ENCODE measurements around the gene TVP23C. TPM values are rescaled to one million over a fixed set of nuclear protein-coding genes. Genes with fewer than 3 reads are reported as not detected.

The TVP23C gene
- polyA plus RNA-seq, 1 donor from 2014 or later, result 2.9 TPM

GRCh38 chr17:15492791-15493692, 70.2 kb downstream of the TVP23C start:
- Mint-ChIP-seq H3K36me3 (peaks cover 2% of the 10 kb centered on the region), H3K4me3 (no peak overlapping the region), H3K4me1 (no peaks in the 10 kb centered on the region), H3K9me3 (no peaks in the 10 kb centered on the region), H3K27me3 (no peaks in the 10 kb centered on the region), H3K27ac (no peak overlapping the region)

- Mint-ChIP-seq H3K27me3 (no peaks in the 10 kb centered on the region), H3K4me3 (no peak overlapping the region), H3K4me1 (no peaks in the 10 kb centered on the region), H3K27ac (no peak overlapping the region), H3K9me3 (no peaks in the 10 kb centered on the region), H3K36me3 (peaks cover 6% of the 10 kb centered on the region)
These were observed 71.1 kb downstream of the TVP23C start for GRCh38 chr17:15492186-15492585.

- Mint-ChIP-seq H3K4me3 (no peak overlapping the region), H3K9me3 (no peaks in the 10 kb centered on the region), H3K27me3 (no peaks in the 10 kb centered on the region), H3K36me3 (peaks cover 8% of the 10 kb centered on the region), H3K4me1 (peaks cover 0 to 2% (median 0%) of the 10 kb centered on the region in 3 donors), H3K27ac (no peak overlapping the region)
These were observed 72.5 kb downstream of the TVP23C start for GRCh38 chr17:15490634-15491261.

- H3K4me1 Mint-ChIP-seq, result peaks cover 0 to 2% (median 0%) of the 10 kb centered on the region in 3 donors
- no peaks in the 10 kb centered on the region for H3K9me3 Mint-ChIP-seq
- H3K36me3 Mint-ChIP-seq, result peaks cover 8% of the 10 kb centered on the region
- H3K4me3 Mint-ChIP-seq, result no peak overlapping the region
- H3K27ac Mint-ChIP-seq, result no peak overlapping the region
- no peaks in the 10 kb centered on the region for H3K27me3 Mint-ChIP-seq
These were observed 74.7 kb downstream of the TVP23C start for GRCh38 chr17:15488557-15488956.

GRCh38 chr17:15485045-15485444, 78.2 kb downstream of the TVP23C start:
- Mint-ChIP-seq H3K27ac (no peak overlapping the region), H3K36me3 (peaks cover 8% of the 10 kb centered on the region)

GRCh38 chr17:15483431-15483830, 79.9 kb downstream of the TVP23C start:
- Mint-ChIP-seq H3K4me3 (no peak overlapping the region), H3K27ac (no peak overlapping the region), H3K9me3 (no peaks in the 10 kb centered on the region), H3K36me3 (peaks cover 10% of the 10 kb centered on the region), H3K4me1 (peaks cover 0 to 2% (median 0%) of the 10 kb centered on the region in 3 donors), H3K27me3 (no peaks in the 10 kb centered on the region)

More at GRCh38 chr17:15485045-15485444, 78.2 kb downstream of the TVP23C start:
- Mint-ChIP-seq H3K4me1 (peaks cover 0 to 2% (median 0%) of the 10 kb centered on the region in 3 donors), H3K9me3 (no peaks in the 10 kb centered on the region), H3K27me3 (no peaks in the 10 kb centered on the region), H3K4me3 (no peak overlapping the region)

- Mint-ChIP-seq H3K4me3 (no peak overlapping the region), H3K9me3 (no peaks in the 10 kb centered on the region), H3K36me3 (peaks cover 7% of the 10 kb centered on the region), H3K27me3 (no peaks in the 10 kb centered on the region), H3K4me1 (peaks cover 0 to 2% (median 0%) of the 10 kb centered on the region in 3 donors), H3K27ac (no peak overlapping the region)
These were observed 80.8 kb downstream of the TVP23C start for GRCh38 chr17:15482476-15482875.

GRCh38 chr17:15481481-15481880, 81.8 kb downstream of the TVP23C start:
- H3K9me3 Mint-ChIP-seq, result no peaks in the 10 kb centered on the region
- no peak overlapping the region for H3K27ac Mint-ChIP-seq
- H3K27me3 Mint-ChIP-seq, result no peaks in the 10 kb centered on the region
- H3K36me3 Mint-ChIP-seq, result peaks cover 5% of the 10 kb centered on the region
- H3K4me3 Mint-ChIP-seq, result no peak overlapping the region
- H3K4me1 Mint-ChIP-seq, result peaks cover 0 to 2% (median 0%) of the 10 kb centered on the region in 3 donors

- peaks cover 2% of the 10 kb centered on the region for H3K36me3 Mint-ChIP-seq
- H3K9me3 Mint-ChIP-seq, result no peaks in the 10 kb centered on the region
- no peaks in the 10 kb centered on the region for H3K27me3 Mint-ChIP-seq
- H3K4me3 Mint-ChIP-seq, result no peak overlapping the region
- no peaks in the 10 kb centered on the region for H3K4me1 Mint-ChIP-seq
- no peak overlapping the region for H3K27ac Mint-ChIP-seq
These were observed 83.1 kb downstream of the TVP23C start for GRCh38 chr17:15480204-15480603.

- H3K27me3 Mint-ChIP-seq, result no peaks in the 10 kb centered on the region
- H3K27ac Mint-ChIP-seq, result peak overlapping the region in 1 of 3 donors; percentile 69
- H3K4me1 Mint-ChIP-seq, result no peaks in the 10 kb centered on the region
These were observed 83.6 kb downstream of the TVP23C start for GRCh38 chr17:15479703-15480102.

GRCh38 chr17:15478845-15479244, 84.4 kb downstream of the TVP23C start:
- H3K36me3 Mint-ChIP-seq, result peaks cover 9% of the 10 kb centered on the region
- no peak overlapping the region for H3K27ac Mint-ChIP-seq
- no peaks in the 10 kb centered on the region for H3K27me3 Mint-ChIP-seq
- no peaks in the 10 kb centered on the region for H3K4me1 Mint-ChIP-seq
- no peak overlapping the region for H3K4me3 Mint-ChIP-seq
- H3K9me3 Mint-ChIP-seq, result no peaks in the 10 kb centered on the region

More at GRCh38 chr17:15479703-15480102, 83.6 kb downstream of the TVP23C start:
- Mint-ChIP-seq H3K36me3 (peaks cover 5% of the 10 kb centered on the region), H3K4me3 (no peak overlapping the region), H3K9me3 (no peaks in the 10 kb centered on the region)

GRCh38 chr17:15475631-15476354, 87.5 kb downstream of the TVP23C start:
- H3K27ac Mint-ChIP-seq, result no peak overlapping the region

GRCh38 chr17:15472891-15473290, 90.4 kb downstream of the TVP23C start:
- Mint-ChIP-seq H3K4me3 (no peak overlapping the region), H3K27ac (no peak overlapping the region), H3K27me3 (no peaks in the 10 kb centered on the region), H3K36me3 (peaks cover 7% of the 10 kb centered on the region), H3K9me3 (no peaks in the 10 kb centered on the region), H3K4me1 (no peaks in the 10 kb centered on the region)

More at GRCh38 chr17:15475631-15476354, 87.5 kb downstream of the TVP23C start:
- no peaks in the 10 kb centered on the region for H3K9me3 Mint-ChIP-seq
- peaks cover 9% of the 10 kb centered on the region for H3K36me3 Mint-ChIP-seq
- no peaks in the 10 kb centered on the region for H3K27me3 Mint-ChIP-seq
- no peak overlapping the region for H3K4me3 Mint-ChIP-seq
- H3K4me1 Mint-ChIP-seq, result no peaks in the 10 kb centered on the region

GRCh38 chr17:15470536-15470935, 92.7 kb downstream of the TVP23C start:
- Mint-ChIP-seq H3K9me3 (no peaks in the 10 kb centered on the region), H3K27ac (no peak overlapping the region), H3K36me3 (peaks cover 7% of the 10 kb centered on the region), H3K4me1 (no peaks in the 10 kb centered on the region), H3K27me3 (no peaks in the 10 kb centered on the region), H3K4me3 (no peak overlapping the region)

GRCh38 chr17:15469260-15469659, 94.0 kb downstream of the TVP23C start:
- H3K4me1 Mint-ChIP-seq, result no peaks in the 10 kb centered on the region
- peaks cover 4% of the 10 kb centered on the region for H3K36me3 Mint-ChIP-seq
- H3K27me3 Mint-ChIP-seq, result no peaks in the 10 kb centered on the region
- H3K27ac Mint-ChIP-seq, result no peak overlapping the region
- H3K4me3 Mint-ChIP-seq, result no peak overlapping the region
- H3K9me3 Mint-ChIP-seq, result no peaks in the 10 kb centered on the region

Measured in IgD-negative memory B cell (primary cell).